ENCODE measurements around the gene SLC30A10.
"Not testable (repeated sequence)": the region's sequence is repeated elsewhere in the genome, so short reads cannot be mapped to it uniquely, and the experiment has no call there.

Gene SLC30A10

GRCh38 chr1:219927298-219927955 is 930 bp downstream of the SLC30A10 start:
- no peak for DNase-seq

DNA sequence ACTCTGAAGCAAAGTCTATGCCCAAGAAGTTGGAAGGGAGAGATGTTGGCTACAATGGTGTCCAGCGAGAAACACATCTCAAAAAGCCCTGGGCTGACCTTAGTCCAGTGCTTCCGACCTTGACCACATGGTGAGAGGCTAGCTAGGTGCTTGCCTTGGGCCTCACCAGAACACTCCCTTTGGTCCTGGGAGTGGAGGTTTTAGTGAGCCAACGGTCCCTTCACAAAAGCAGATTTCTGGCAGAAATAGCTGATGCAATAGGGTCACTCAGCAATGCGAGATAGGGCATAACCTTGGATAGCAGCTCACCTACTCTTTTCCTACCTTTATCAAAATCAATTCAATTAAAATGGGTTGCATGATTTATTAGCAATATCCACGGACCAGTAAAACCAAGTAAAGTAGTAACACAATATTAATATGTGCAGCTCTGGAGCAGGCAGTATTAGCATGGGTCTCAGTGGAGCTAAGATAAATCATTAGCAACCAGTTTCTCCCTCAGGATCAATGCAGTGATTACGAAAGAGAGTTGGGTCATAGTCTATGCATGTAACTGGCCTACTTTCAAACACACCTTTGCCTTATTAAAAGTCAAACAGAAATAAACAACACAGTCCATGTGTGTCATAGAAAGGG is 1.9 kb downstream of the SLC30A10 start:
- DNase-seq: no peak

- DNase-seq: no peak
Measured at GRCh38 chr1:219924342-219924741, 4.0 kb downstream of the SLC30A10 start.

- no peak for DNase-seq
Measured at GRCh38 chr1:219917851-219918466, 10.4 kb downstream of the SLC30A10 start.

GRCh38 chr1:219917281-219917680 is 11.1 kb downstream of the SLC30A10 start:
- no peak for DNase-seq

DNA sequence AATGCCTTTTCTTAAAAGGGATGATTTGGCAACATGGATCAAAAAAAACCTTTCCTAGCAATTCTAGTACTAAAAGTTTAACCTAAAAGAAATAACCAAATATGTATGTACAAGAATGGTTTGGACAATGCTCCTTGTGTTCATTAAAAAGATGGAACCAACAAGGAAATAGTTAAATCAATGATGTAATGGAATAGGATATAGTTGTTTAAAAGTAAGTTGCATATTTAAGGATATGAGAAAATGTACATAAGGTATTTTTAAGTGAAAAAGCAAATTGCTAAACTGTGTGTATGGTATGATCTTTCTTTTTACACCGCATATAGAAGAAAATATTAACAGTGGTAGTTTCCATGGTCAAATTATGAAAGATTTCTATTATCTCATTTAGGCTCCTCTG is 12.1 kb downstream of the SLC30A10 start:
- DNase-seq: no peak

GRCh38 chr1:219913005-219913770 is 15.2 kb downstream of the SLC30A10 start:
- DNase-seq: no peak

DNA sequence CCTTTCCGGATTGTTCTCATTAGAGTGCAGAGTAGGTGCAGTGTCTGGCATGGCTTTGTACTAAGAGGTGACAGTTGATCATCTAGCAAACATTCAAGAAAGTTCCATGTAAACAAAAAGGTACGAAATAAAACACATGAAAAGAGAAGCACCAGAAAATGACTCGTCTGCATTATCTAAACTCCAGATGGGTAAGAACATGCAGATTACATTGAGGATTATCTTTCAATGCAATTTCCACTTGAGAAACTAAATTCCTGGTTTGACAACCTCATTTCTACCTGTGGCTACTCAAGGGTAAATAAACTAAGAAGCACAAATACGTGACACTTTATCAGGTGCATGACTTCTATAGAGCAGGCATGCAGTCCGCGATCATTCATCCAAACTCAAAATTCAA is 17.6 kb downstream of the SLC30A10 start:
- DNase-seq: no peak

GRCh38 chr1:219909476-219909875 is 18.9 kb downstream of the SLC30A10 start:
- DNase-seq: no peak

DNA sequence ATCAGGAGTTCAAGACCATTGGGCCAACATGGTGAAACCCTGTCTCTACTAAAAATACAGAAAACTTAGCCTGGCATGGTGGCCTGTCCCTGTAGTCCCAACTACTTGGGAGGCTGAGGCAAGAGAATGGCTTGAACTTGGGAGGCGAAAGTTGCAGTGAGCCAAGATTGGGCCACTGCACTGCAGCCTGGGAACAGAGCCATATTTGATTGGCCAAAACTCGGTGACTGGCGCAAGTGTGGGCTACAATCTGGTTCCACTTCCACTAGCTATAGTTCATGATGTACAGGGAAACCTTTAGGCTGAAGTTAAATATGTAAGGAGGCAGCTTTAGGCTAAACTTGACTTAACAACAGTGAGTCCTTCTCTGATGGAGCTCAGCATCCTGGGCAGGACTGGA is 20.2 kb downstream of the SLC30A10 start:
- no peak for DNase-seq

GRCh38 chr1:219907772-219908070 is 20.6 kb downstream of the SLC30A10 start:
- DNase-seq: no peak

DNA sequence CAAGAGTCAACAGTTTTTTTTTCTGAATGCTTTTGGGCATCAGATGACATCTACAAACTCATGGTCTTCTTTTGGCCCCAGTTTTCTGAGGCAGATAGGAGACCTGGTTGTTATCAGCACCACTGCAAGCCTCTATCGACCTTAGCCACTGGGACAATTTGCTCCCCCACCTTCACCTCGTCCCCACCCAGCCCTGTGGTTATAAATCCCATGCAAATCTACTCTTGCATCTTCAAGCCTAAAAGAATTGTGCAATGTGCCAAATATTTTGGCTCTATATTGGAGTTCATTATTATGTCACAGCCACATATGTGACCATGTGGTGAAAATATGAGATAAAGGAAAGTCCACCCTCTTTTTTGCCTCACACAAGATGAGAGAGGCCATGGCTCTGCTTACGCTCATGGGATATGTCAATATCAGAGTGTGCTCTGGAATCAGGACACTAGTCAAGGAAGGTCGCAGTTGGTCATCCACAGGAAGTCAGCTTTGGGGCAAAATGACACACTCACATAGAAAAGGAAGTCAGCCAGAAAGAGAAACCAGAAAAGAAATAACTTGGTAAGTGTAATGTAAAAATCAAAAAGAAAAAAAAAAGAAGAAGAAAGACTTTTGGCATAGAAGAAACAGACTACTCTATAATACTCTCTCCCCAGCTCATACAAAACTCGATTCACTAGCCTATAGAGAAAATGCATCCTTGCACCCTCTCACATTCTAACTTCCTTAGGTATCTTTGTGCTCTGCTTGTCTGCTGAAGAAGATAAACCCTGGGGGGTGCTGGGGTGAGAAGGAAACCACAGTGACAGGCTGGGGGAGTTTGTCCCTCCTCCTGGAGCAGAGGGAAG is 21.2 kb downstream of the SLC30A10 start:
- DNase-seq: no peak

- DNase-seq: not testable (repeated sequence)
Measured at GRCh38 chr1:219906565-219906923, 21.8 kb downstream of the SLC30A10 start.

DNA sequence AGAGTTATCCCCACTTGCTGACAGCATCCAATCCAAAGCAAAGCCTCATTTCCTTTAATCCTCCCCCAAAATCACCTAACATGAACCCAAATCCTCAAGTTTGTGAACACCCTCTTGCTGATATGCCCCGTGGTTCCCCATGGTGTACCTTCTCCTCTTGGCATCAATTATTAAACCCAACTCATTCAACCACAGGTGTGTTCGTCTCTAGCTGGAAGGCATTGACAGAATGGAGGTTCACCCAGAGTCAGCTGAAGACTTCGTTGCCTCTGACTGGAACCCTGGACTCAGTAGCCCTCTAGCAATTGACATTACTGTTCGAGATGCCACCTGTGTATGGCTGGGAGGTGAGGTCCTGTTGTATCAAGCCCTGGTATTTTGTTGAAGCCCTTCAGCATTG is 22.8 kb downstream of the SLC30A10 start:
- no peak for DNase-seq

GRCh38 chr1:219904934-219905333 is 23.4 kb downstream of the SLC30A10 start:
- DNase-seq: no peak

GRCh38 chr1:219903353-219903871 is 24.9 kb downstream of the SLC30A10 start:
- DNase-seq: no peak

DNA sequence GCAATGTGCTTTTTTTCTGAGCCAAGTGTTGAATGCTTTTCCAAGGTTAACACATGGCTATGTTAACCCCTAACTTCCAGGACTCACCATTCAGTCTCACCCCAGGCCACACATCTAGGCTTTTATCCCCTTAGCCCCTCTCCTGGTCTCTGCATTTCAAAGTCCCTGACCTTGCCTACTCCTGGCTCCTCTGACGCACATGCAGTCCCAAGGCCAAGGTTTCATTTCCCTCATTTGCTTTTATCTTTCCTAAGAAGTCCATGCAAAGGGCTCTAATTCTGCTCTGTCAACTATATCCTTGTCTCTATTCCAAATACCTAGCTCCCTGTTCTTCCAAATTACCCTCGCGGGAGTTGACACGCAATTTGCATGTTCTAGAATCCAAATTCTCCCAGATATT is 25.4 kb downstream of the SLC30A10 start:
- DNase-seq: no peak

DNA sequence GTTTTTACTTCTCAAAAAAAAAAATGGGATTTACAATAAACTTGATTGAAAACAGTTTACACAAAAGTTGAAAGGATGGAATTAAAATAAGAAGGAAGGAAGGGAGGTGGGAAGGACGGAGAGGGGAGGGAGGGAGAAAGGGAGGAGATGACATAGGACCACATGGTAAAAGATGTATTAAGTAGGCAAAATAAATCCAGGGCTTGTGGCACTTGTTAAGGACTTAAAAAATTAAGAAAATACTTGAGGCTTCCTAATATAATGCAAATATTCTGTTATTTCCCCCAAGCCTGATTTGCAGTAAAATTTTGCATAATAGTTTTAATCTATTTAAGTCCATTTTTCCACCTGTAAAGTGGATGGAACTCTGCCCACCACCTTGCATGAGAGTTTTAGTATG is 27.5 kb downstream of the SLC30A10 start:
- DNase-seq: no peak

- DNase-seq: no peak
Measured at GRCh38 chr1:219900201-219900600, 28.2 kb downstream of the SLC30A10 start.

DNA sequence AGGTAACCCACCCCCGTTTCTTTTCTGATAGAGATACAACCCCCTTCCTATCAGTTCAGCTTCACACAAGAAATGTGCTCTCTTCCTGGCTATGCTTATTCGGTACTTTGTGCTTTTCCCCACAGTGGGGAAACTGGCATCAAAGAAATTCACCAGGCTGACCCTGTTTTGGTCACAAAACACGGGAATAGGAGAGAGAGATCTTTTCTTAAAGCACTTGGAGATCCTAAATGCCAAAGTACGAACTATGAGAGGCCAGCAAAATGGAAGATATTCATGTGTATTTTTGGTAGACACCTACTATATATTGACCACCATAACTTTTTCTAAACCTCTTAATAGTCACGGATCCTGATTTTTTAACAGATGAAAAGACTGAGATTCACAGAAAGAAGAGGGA is 30.0 kb downstream of the SLC30A10 start:
- no peak for DNase-seq

- no peak for DNase-seq
Measured at GRCh38 chr1:219897914-219898313, 30.4 kb downstream of the SLC30A10 start.

DNA sequence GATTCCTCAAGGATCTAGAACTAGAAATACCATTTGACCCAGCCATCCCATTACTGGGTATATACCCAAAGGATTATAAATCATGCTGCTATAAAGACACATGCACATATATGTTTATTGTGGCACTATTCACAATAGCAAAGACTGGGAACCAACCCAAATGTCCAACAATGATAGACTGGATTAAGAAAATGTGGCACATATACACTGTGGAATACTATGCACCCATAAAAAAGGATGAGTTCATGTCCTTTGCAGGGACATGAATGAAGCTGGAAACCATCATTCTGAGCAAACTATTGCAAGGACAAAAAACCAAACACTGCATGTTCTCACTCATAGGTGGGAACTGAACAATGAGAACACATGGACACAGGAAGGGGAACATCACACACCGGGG is 36.1 kb downstream of the SLC30A10 start:
- not testable (repeated sequence) for DNase-seq

- DNase-seq: not testable (repeated sequence)
Measured at GRCh38 chr1:219891846-219892245, 36.5 kb downstream of the SLC30A10 start.
